ENCODE measurements around the gene ALAD.

Gene ALAD

DNA sequence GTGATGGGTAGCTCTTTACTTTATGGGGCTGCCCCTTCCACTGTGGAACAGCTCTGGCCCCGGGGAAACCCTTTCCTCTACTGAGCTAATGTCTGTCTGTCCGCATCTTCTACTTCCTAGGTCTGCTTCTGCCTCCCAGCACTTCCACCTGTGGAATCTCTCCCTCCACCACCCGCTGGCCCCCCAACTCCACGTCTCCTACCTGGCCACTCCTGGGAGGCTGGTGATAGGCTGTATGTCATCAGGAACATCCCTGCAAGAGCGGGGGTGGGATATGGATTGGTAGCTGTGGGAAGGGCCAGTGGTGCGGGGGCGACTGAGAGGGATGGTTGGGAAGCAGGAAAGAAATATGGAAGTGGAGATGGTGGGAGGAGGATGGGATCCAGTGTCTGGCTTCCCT, 9.2 kb downstream of the ALAD start:
- DNase-seq (ENCODE audit: low read depth, low spot score), result no peak
- no peak overlapping the region for H3K4me3 ChIP-seq (ENCODE audit: low read depth, low read length)
- in situ Hi-C loops (cut with HindIII; ENCODE audit: low sequenced_read_pairs), result no loop called here
- TF ChIP-seq, protein P1, sequence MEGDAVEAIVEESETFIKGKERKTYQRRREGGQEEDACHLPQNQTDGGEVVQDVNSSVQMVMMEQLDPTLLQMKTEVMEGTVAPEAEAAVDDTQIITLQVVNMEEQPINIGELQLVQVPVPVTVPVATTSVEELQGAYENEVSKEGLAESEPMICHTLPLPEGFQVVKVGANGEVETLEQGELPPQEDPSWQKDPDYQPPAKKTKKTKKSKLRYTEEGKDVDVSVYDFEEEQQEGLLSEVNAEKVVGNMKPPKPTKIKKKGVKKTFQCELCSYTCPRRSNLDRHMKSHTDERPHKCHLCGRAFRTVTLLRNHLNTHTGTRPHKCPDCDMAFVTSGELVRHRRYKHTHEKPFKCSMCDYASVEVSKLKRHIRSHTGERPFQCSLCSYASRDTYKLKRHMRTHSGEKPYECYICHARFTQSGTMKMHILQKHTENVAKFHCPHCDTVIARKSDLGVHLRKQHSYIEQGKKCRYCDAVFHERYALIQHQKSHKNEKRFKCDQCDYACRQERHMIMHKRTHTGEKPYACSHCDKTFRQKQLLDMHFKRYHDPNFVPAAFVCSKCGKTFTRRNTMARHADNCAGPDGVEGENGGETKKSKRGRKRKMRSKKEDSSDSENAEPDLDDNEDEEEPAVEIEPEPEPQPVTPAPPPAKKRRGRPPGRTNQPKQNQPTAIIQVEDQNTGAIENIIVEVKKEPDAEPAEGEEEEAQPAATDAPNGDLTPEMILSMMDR (IDR thresholded peaks at IDR 0.05; ENCODE audit: low read depth, low read length), result no peak

DNA sequence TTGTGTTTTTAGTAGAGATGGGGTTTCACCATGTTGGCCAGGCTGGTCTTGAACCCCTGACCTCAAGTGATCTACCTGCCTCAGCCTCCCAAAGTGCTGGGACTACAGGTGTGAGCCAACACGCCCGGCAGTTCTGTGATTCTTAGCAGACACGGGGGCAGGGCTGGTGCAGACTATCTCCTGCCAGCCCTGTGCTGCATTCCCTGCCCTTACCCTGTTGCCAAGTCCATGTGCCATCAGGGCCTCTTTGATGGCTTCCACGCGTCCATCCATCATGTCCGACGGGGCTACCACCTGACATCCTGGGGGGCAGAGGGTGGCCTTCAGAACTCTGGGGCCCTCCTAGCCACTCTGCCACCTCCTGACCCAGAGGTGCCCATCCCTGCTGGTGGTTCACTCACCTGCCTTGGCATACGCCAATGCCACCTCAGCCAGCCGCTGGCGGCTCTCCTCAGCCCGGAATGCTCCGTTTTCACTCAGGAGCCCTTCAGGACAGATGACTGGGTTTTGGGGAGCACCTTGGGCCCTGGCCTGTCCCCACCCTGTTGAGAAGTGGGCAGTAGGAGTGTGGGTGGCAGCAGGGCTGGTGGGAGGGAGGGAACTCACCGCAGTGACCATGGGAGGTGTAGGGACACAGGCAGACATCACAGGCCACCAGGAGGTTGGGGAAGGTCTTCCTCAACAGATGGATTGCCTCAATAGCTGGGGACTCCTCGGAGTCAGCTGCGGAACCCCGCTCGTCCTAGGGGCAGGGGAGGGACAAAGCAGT, 10.7 kb downstream of the ALAD start:
- TF ChIP-seq, protein P1 (IDR thresholded peaks at IDR 0.05; ENCODE audit: low read depth, low read length), result no peak
- no peak overlapping the region for H3K4me3 ChIP-seq (ENCODE audit: low read depth, low read length)
- no peak for DNase-seq (ENCODE audit: low read depth, low spot score)
- in situ Hi-C loops (cut with HindIII; ENCODE audit: low sequenced_read_pairs), result no loop called here

DNA sequence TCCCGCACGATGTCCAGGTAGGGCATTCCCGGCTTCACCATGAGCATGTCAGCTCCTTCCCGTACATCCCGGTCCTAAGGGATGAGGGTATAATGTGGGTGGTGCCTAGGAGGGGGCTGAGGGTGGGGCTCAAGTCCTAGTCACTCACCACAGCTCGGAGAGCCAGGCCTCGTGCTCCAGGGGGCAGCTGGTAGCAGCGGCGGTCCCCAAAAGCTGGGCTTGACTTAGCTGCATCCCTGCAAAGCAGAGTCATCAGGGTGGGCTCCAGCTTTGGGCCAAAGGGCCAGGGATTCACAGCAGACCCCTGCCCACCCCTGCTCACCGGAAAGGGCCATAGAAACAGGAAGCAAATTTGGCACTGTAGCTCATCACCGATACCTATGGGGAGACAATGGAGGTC, 11.6 kb downstream of the ALAD start:
- TF ChIP-seq, protein P1 (IDR thresholded peaks at IDR 0.05; ENCODE audit: low read depth, low read length), result no peak
- no peak overlapping the region for H3K4me3 ChIP-seq (ENCODE audit: low read depth, low read length)
- DNase-seq (ENCODE audit: low read depth, low spot score), result no peak
- in situ Hi-C loops (cut with HindIII; ENCODE audit: low sequenced_read_pairs), result no loop called here

DNA sequence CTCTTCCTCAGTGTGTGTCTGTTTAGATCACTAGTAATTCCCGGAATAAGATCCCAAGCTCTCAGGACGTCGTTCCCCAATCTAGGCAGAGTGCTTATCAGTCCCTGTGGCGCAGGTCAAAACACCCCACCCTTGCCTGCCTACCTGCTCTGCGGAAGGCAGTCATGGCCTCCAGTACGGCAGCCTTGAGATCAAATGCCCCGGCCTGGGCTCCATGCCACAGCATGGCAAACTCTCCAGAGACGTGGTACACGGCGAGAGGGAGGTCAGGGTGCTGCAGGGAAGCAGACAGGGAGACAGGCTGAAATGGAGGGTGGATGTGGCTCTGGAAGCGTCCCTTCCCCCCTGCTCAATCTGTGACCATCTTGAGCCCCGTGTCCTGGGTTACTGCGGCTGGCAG, 12.3 kb downstream of the ALAD start:
- H3K4me3 ChIP-seq (ENCODE audit: low read depth, low read length), result no peak overlapping the region
- TF ChIP-seq, protein P1 (IDR thresholded peaks at IDR 0.05; ENCODE audit: low read depth, low read length), result no peak
- no peak for DNase-seq (ENCODE audit: low read depth, low spot score)
- in situ Hi-C loops (cut with HindIII; ENCODE audit: low sequenced_read_pairs), result no loop called here

DNA sequence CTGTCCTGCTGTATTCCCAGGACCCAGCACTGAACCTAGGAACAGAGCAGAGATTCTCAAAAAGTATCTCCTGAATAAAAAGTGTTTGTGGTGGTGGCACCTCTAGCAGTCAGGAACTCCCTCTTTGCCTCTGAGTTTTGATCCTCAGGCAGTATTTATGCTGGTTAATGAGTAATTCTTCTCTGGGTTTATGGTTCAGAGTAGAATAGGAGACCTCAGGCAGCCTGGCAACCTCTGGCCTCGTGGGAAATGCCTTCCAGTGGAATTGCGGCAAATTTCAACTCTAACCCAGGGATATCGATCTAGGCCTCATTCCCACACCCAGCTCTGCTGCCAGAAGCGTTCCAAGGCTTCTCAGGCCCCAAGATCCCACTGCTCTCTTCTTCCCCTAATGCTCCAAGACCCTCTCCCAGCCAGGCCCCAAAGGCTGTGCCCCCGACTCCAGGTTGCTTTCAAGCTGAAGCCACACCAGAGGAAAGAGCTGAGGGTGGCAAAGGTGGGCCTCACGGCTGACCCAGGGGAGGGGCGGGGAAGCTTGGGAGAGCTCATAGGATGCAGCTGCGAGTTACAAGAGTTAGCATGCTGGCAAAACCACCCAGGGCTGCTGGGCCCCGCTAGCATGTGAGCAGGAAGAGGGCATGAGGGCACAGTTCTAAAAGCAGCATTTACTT, 13.4 kb downstream of the ALAD start:
- TF ChIP-seq, protein P1 (IDR thresholded peaks at IDR 0.05; ENCODE audit: low read depth, low read length), result no peak
- no peak overlapping the region for H3K4me3 ChIP-seq (ENCODE audit: low read depth, low read length)
- no peak for DNase-seq (ENCODE audit: low read depth, low spot score)
- in situ Hi-C loops (cut with HindIII; ENCODE audit: low sequenced_read_pairs), result no loop called here

DNA sequence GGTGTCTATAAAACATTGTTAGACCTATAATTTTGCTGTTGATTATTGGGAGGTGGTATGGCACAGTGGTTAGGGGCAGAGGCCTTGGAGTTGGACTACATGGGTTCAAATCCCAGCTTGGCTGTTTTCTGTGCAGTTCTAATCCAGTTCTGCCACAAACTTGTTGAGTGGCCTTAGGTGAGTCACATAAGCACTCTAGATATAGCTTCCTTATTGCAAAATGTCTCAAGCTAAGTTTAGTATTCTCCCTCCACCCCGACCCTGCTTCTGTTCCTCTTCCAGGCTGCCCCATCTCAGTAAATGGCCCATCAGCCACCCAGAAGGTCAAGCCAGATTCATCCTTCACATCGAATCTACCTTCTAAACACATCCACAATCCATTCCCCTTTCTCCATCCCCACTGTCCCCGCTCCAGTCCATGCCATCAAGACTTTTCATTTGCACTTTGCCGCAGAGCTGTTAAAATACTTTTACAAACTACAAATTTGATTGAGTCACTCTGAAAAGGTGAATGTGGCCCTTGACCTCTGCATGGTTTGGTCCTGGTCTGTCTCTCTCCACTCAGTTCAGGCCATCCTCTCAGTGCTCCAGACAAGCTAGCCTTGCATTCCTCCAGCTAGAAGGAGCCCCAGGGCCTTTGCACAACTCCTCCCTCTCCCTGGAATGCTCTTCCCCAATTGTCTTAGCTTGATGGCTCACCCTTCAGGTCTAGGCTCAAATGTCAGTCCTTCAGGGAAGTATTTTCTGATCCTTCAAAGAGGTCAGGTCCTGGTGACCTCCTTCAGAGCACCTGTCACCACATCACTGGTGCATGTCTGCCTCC, 14.3 kb downstream of the ALAD start:
- DNase-seq (ENCODE audit: low read depth, low spot score), result no peak
- H3K4me3 ChIP-seq (ENCODE audit: low read depth, low read length), result no peak overlapping the region
- in situ Hi-C loops (cut with HindIII; ENCODE audit: low sequenced_read_pairs), result no loop called here
- TF ChIP-seq, protein P1 (IDR thresholded peaks at IDR 0.05; ENCODE audit: low read depth, low read length), result no peak
